Liver (tissue), 9 donors: ENCODE results near the gene INPP4B. TPM values are rescaled to one million over a fixed set of nuclear protein-coding genes. Genes with fewer than 3 reads are reported as not detected.

ENCODE experiments used
- DNase-seq: peaks from one replicate; pipeline ENCODE4 v3.0.0-alpha.2; 2017; ENCODE audit warnings: low spot score
- H3K27ac ChIP-seq, 2 donors: one replicate each; pipeline ENCODE4 v1.7.0; 2013; ENCODE audit warnings: inconsistent platforms in 2 of 2, low read length in 2 of 2, control low read depth in 1 of 2, low read depth in 1 of 2, mild to moderate bottlenecking in 1 of 2
- H3K27me3 ChIP-seq, 4 donors: one replicate each; pipeline versions ENCODE4 v1.6.1 to v1.7.0; 2013; ENCODE audit warnings: low read length in 3 of 4, inconsistent platforms in 1 of 4, mild to moderate bottlenecking in 1 of 4, moderate library complexity in 1 of 4; ENCODE audit not compliant: control insufficient read depth in 4 of 4, insufficient read depth in 4 of 4
- H3K36me3 ChIP-seq, 4 donors: one replicate each; pipeline versions ENCODE4 v1.6.1 to v1.7.0; 2013; ENCODE audit warnings: low read length in 3 of 4, mild to moderate bottlenecking in 3 of 4, low read depth in 1 of 4, moderate library complexity in 1 of 4; ENCODE audit not compliant: control insufficient read depth in 4 of 4, insufficient read depth in 3 of 4
- H3K4me1 ChIP-seq, 4 donors: one replicate each; pipeline versions ENCODE4 v1.6.1 to v1.7.0; 2013; ENCODE audit warnings: low read length in 3 of 4, mild to moderate bottlenecking in 3 of 4, moderate library complexity in 1 of 4; ENCODE audit not compliant: control insufficient read depth in 4 of 4, insufficient read depth in 4 of 4
- H3K4me3 ChIP-seq, 3 donors: one replicate each; pipeline versions ENCODE4 v1.6.1 to v1.7.0; 2013; ENCODE audit warnings: low read length in 3 of 3, control low read depth in 1 of 3, low read depth in 1 of 3, mild to moderate bottlenecking in 1 of 3
- H3K9ac ChIP-seq, 2 donors: one replicate each; pipeline ENCODE4 v1.7.0; 2013; ENCODE audit warnings: low read length in 2 of 2, mild to moderate bottlenecking in 2 of 2, moderate library complexity in 2 of 2, control low read depth in 1 of 2, low read depth in 1 of 2
- H3K9me3 ChIP-seq, 4 donors: one replicate each; pipeline versions ENCODE4 v1.6.1 to v1.7.0; 2013; ENCODE audit warnings: low read length in 3 of 4; ENCODE audit not compliant: control insufficient read depth in 4 of 4
- EGR1 ChIP-seq, 2 donors: IDR thresholded peaks; 2 replicates each; pipeline ENCODE4 v1.6.1; 2016 to 2018; ENCODE audit warnings: antibody characterized with exemption in 2 of 2, low read depth in 2 of 2
- FOXA2 ChIP-seq: IDR thresholded peaks from 2 replicates; pipeline ENCODE4 v1.6.1; 2016; ENCODE audit warnings: antibody characterized with exemption
- GABPA ChIP-seq, 2 donors: IDR thresholded peaks in 1 of 2; conservative IDR thresholded peaks in 1 of 2; 2 replicates each; pipeline ENCODE4 v1.6.1; 2016; ENCODE audit warnings: antibody characterized with exemption in 2 of 2, mild to moderate bottlenecking in 1 of 2, moderate library complexity in 1 of 2
- HNF4A ChIP-seq, 2 donors: conservative IDR thresholded peaks; 2 replicates each; pipeline ENCODE4 v1.6.1; 2016; ENCODE audit warnings: antibody characterized with exemption in 2 of 2, mild to moderate bottlenecking in 2 of 2
- HNF4G ChIP-seq: IDR thresholded peaks from 2 replicates; pipeline ENCODE4 v1.6.1; 2016; ENCODE audit warnings: antibody characterized with exemption
- NR2F2 ChIP-seq: IDR thresholded peaks from 2 replicates; pipeline ENCODE4 v1.6.1; 2016; ENCODE audit warnings: antibody characterized with exemption
- RAD21 ChIP-seq, 2 donors: IDR thresholded peaks; 2 replicates each; pipeline ENCODE4 v1.6.1; 2016; ENCODE audit warnings: antibody characterized with exemption in 2 of 2, mild to moderate bottlenecking in 2 of 2
- RXRA ChIP-seq, 2 donors: IDR thresholded peaks; 2 replicates each; pipeline ENCODE4 v1.6.1; 2017 to 2018; ENCODE audit warnings: antibody characterized with exemption in 2 of 2, mild to moderate bottlenecking in 1 of 2
- TAF1 ChIP-seq: conservative IDR thresholded peaks from 2 replicates; pipeline ENCODE4 v1.6.1; 2016; ENCODE audit warnings: antibody characterized with exemption, mild to moderate bottlenecking
- YY1 ChIP-seq: IDR thresholded peaks from 2 replicates; pipeline ENCODE4 v1.6.1; 2016; ENCODE audit warnings: antibody characterized with exemption, mild to moderate bottlenecking
- WGBS: extraction: QIAGEN DNeasy Blood & Tissue Kit; methylation state at CpG from one replicate; pipeline ENCODE4 v1.1.7; 2013; 5-methylcytosine and 5-hydroxymethylcytosine counted together
- polyA plus RNA-seq, 2 donors: library from polyadenylated mRNA; stranded (reverse) in 1 of 2; unstranded in 1 of 2; fragments of 200-250 nt in 1 of 2; fragments of >200 nt in 1 of 2; fragmentation: Nextera tagmentation in 1 of 2; extraction: Ambion mirVana in 1 of 2; gene quantifications; one replicate each; pipeline versions ENCODE4 v1.2.1 to v1.2.3, GENCODE V29; 2013 to 2015
- total RNA-seq, 2 donors: library from RNA; depleted of rRNA; stranded (reverse); fragments of >200 nt; gene quantifications; one replicate each; pipeline ENCODE4 v1.2.3, GENCODE V29; 2014
- TF ChIP-seq, protein P1 (sequence below): IDR thresholded peaks from 2 replicates; pipeline ENCODE4 v1.6.1; 2016; ENCODE audit warnings: antibody characterized with exemption, mild to moderate bottlenecking
- TF ChIP-seq, protein P2 (sequence below): IDR thresholded peaks from 2 replicates; pipeline ENCODE4 v1.6.1; 2016; ENCODE audit warnings: antibody characterized with exemption
- TF ChIP-seq, protein P3 (sequence below): IDR thresholded peaks from 2 replicates; pipeline ENCODE4 v1.6.1; 2016; ENCODE audit warnings: antibody characterized with exemption
- donor health status: healthy.
- donor health status: healthy.
- donor health status: healthy.
- donor health status: healthy.
- donor health status: healthy.

The INPP4B gene
- total and polyA plus RNA-seq, 4 donors: 0.43 to 2.8 (median 1.6) TPM

DNA sequence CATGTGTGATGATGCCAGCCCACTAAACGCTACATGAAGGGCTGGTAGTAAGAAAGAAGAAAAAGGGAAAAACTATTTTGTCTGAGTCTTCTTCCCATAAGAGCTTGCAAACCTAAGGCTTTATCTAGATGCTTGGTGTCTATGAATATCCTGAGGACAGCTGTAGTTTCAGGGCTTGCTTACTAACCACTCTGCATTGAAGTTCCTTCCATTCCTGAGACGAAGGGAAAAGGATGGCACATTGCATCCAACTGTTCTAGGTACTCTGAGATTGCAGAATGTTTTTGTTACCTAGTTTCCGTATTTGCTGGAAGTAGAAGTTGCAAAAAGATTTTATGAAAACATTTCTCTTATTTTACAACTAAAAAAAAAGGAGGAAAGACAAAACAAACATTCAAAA is 665.1 kb downstream of the INPP4B start:
- no peak overlapping the region for H3K4me3 ChIP-seq
- H3K27me3 ChIP-seq: no peaks in the 10 kb centered on the region
- H3K4me1 ChIP-seq: no peaks in the 10 kb centered on the region
- H3K36me3 ChIP-seq: no peaks in the 10 kb centered on the region
- no peak overlapping the region for H3K9ac ChIP-seq
- DNase-seq: no peak
- H3K27ac ChIP-seq: no peak overlapping the region
- TF ChIP-seq GABPA (IDR thresholded peaks at IDR 0.05 in 1 of 2, conservative IDR thresholded peaks at IDR 0.05 in 1 of 2) (no peak), NR2F2 (no peak), HNF4A (conservative IDR thresholded peaks at IDR 0.05) (no peak), RXRA (IDR thresholded peaks at IDR 0.05) (no peak), EGR1 (IDR thresholded peaks at IDR 0.05; ENCODE audit: low read depth in 2 of 2) (no peak), HNF4G (no peak)
- TF ChIP-seq, protein P1, sequence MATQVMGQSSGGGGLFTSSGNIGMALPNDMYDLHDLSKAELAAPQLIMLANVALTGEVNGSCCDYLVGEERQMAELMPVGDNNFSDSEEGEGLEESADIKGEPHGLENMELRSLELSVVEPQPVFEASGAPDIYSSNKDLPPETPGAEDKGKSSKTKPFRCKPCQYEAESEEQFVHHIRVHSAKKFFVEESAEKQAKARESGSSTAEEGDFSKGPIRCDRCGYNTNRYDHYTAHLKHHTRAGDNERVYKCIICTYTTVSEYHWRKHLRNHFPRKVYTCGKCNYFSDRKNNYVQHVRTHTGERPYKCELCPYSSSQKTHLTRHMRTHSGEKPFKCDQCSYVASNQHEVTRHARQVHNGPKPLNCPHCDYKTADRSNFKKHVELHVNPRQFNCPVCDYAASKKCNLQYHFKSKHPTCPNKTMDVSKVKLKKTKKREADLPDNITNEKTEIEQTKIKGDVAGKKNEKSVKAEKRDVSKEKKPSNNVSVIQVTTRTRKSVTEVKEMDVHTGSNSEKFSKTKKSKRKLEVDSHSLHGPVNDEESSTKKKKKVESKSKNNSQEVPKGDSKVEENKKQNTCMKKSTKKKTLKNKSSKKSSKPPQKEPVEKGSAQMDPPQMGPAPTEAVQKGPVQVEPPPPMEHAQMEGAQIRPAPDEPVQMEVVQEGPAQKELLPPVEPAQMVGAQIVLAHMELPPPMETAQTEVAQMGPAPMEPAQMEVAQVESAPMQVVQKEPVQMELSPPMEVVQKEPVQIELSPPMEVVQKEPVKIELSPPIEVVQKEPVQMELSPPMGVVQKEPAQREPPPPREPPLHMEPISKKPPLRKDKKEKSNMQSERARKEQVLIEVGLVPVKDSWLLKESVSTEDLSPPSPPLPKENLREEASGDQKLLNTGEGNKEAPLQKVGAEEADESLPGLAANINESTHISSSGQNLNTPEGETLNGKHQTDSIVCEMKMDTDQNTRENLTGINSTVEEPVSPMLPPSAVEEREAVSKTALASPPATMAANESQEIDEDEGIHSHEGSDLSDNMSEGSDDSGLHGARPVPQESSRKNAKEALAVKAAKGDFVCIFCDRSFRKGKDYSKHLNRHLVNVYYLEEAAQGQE: no peak
- H3K9me3 ChIP-seq: no peaks in the 10 kb centered on the region
- WGBS: 83% methylated on average over 3 of the region's 3 CpGs

DNA sequence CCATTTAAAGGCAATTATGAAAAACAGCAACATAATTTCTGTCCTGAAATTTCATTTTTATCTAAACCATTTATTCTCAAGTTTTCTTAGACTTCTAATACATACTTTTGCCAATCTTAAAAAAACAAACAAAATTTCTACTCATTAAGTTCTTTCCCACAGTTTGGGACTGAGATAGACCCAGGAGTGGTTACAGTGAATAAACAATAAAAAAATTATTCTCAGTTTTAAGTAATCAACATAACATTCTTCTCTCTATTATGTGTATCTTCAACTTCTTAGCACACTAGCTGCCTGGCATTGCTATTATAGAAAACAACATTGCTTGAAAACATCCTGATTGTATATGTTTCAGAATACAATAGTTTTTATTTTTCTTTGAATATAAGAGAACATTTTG is 676.9 kb downstream of the INPP4B start:
- TF ChIP-seq, protein P2, sequence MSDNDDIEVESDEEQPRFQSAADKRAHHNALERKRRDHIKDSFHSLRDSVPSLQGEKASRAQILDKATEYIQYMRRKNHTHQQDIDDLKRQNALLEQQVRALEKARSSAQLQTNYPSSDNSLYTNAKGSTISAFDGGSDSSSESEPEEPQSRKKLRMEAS: no peak
- TF ChIP-seq TAF1: no peak
- TF ChIP-seq, protein P1: no peak
- TF ChIP-seq, protein P3, sequence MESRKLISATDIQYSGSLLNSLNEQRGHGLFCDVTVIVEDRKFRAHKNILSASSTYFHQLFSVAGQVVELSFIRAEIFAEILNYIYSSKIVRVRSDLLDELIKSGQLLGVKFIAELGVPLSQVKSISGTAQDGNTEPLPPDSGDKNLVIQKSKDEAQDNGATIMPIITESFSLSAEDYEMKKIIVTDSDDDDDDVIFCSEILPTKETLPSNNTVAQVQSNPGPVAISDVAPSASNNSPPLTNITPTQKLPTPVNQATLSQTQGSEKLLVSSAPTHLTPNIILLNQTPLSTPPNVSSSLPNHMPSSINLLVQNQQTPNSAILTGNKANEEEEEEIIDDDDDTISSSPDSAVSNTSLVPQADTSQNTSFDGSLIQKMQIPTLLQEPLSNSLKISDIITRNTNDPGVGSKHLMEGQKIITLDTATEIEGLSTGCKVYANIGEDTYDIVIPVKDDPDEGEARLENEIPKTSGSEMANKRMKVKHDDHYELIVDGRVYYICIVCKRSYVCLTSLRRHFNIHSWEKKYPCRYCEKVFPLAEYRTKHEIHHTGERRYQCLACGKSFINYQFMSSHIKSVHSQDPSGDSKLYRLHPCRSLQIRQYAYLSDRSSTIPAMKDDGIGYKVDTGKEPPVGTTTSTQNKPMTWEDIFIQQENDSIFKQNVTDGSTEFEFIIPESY: no peak
- no peak for TF ChIP-seq RAD21 (IDR thresholded peaks at IDR 0.05)
- TF ChIP-seq HNF4A (conservative IDR thresholded peaks at IDR 0.05): no peak
- no peak for TF ChIP-seq YY1
- TF ChIP-seq FOXA2: no peak
- TF ChIP-seq EGR1 (IDR thresholded peaks at IDR 0.05; ENCODE audit: low read depth in 2 of 2): no peak
- Histone ChIP-seq H3K9me3 (no peaks in the 10 kb centered on the region), H3K4me1 (no peaks in the 10 kb centered on the region), H3K4me3 (no peak overlapping the region), H3K9ac (no peak overlapping the region), H3K27ac (no peak overlapping the region), H3K36me3 (no peaks in the 10 kb centered on the region), H3K27me3 (no peaks in the 10 kb centered on the region)
- DNase-seq: no peak
